Subcutaneous adipose tissue (tissue), 4 donors: ENCODE data around the gene CLDN20. TPM values are rescaled to one million over a fixed set of nuclear protein-coding genes. Genes with fewer than 3 reads are reported as not detected.

ENCODE experiments used
- total RNA-seq, 4 donors: library from RNA; depleted of rRNA; stranded (reverse); fragments of >200 nt; gene quantifications; one replicate each; pipeline ENCODE4 v1.1.0, GENCODE V29; 2016
- TF ChIP-seq, protein P1 (sequence below): fragments of 450-650 bp; IDR thresholded peaks from one replicate; pipeline ENCODE4 v1.5.1; 2016; ENCODE audit warnings: low read depth, mild to moderate bottlenecking, control low read depth, antibody characterized with exemption, moderate library complexity

Gene CLDN20
- total RNA-seq, 4 donors from 2014 or later, result not detected

DNA sequence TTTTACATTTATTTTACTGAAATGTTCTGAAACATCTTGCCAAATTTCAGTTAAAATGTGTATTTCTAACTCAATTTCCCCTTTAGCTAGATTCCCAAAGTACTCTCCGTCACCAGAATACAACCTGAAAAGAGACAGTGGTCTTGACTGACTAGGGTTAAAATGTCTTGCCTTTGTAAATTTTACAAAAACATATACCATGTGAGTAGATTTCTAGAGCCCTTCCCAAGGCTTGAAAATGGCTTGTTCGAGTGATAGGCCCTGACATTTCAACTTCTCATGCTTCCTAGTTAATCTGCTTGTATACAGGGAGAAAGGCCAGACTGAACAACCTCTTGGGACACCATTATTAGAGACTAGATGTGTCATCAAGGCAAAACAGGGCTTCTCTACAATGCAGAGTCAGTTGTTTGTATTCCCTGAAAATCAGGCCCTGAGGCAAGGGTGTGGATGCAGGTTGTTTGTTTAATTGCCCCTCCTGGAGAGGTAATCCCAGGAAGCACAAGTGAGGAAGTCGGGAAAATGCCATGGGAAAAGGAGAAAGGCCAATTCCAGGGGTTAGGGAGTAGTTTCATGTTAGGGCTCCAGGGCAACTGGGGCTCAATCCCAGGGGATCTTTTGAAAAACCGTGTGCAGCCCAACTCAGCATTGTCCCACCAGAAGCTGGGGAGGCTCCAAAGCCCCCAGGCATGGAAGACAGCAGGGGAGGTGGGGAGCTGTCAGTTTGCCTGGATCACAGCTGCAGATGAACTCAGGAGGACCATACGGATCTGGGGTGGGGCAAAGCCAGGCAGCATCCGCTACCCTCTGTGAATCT lies 62.1 kb downstream of the CLDN20 start:
- TF ChIP-seq, protein P1, sequence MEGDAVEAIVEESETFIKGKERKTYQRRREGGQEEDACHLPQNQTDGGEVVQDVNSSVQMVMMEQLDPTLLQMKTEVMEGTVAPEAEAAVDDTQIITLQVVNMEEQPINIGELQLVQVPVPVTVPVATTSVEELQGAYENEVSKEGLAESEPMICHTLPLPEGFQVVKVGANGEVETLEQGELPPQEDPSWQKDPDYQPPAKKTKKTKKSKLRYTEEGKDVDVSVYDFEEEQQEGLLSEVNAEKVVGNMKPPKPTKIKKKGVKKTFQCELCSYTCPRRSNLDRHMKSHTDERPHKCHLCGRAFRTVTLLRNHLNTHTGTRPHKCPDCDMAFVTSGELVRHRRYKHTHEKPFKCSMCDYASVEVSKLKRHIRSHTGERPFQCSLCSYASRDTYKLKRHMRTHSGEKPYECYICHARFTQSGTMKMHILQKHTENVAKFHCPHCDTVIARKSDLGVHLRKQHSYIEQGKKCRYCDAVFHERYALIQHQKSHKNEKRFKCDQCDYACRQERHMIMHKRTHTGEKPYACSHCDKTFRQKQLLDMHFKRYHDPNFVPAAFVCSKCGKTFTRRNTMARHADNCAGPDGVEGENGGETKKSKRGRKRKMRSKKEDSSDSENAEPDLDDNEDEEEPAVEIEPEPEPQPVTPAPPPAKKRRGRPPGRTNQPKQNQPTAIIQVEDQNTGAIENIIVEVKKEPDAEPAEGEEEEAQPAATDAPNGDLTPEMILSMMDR, result no peak

Other genes with a start within 250 kb of the CLDN20 start
- 10 to 100 TPM in 2 of 4 donors, 1 to 10 TPM in 2; 8.6 to 12.6 (median 10.6) TPM for gene TFB1M, start 50.5 kb downstream of the CLDN20 start, total RNA-seq
- gene NOX3, start 191.8 kb downstream of the CLDN20 start, total RNA-seq, result not detected